ENCODE data around the gene RMI2.

Gene RMI2

GRCh38 chr16:11309895-11310633, 35.2 kb upstream of the RMI2 start:
- TF ChIP-seq CTCF (IDR thresholded peaks at IDR 0.05; ENCODE audit: unreplicated experiment in 3 of 3), result no peak
- Mint-ChIP-seq H3K4me3 (no peak overlapping the region), H3K27ac (peak overlapping the region in 2 of 3 experiments; percentile 21 to 90), H3K36me3 (ENCODE audit: low read depth) (no peaks in the 10 kb centered on the region), H3K9me3 (no peaks in the 10 kb centered on the region), H3K27me3 (ENCODE audit: low read depth) (peaks cover 4% of the 10 kb centered on the region), H3K4me1 (peaks cover 19% of the 10 kb centered on the region)

GRCh38 chr16:11310634-11310977, 34.7 kb upstream of the RMI2 start:
- Mint-ChIP-seq H3K9me3 (no peaks in the 10 kb centered on the region), H3K4me1 (peaks cover 19% of the 10 kb centered on the region), H3K27ac (no peak overlapping the region), H3K4me3 (no peak overlapping the region), H3K36me3 (ENCODE audit: low read depth) (no peaks in the 10 kb centered on the region), H3K27me3 (ENCODE audit: low read depth) (peaks cover 4% of the 10 kb centered on the region)
- no peak for TF ChIP-seq CTCF (IDR thresholded peaks at IDR 0.05; ENCODE audit: unreplicated experiment in 3 of 3)

GRCh38 chr16:11310997-11311561, 34.2 kb upstream of the RMI2 start:
- no peaks in the 10 kb centered on the region for H3K36me3 Mint-ChIP-seq (ENCODE audit: low read depth)
- no peak overlapping the region for H3K27ac Mint-ChIP-seq
- H3K27me3 Mint-ChIP-seq (ENCODE audit: low read depth), result peaks cover 5% of the 10 kb centered on the region
- no peak for TF ChIP-seq CTCF (IDR thresholded peaks at IDR 0.05; ENCODE audit: unreplicated experiment in 3 of 3)
- no peaks in the 10 kb centered on the region for H3K9me3 Mint-ChIP-seq
- peaks cover 22% of the 10 kb centered on the region for H3K4me1 Mint-ChIP-seq
- no peak overlapping the region for H3K4me3 Mint-ChIP-seq

- TF ChIP-seq CTCF (IDR thresholded peaks at IDR 0.05; ENCODE audit: unreplicated experiment in 3 of 3), result no peak
- H3K27ac Mint-ChIP-seq, result peak overlapping the region; percentile 74 to 88 (median 85)
- H3K27me3 Mint-ChIP-seq (ENCODE audit: low read depth), result peaks cover 7% of the 10 kb centered on the region
- H3K9me3 Mint-ChIP-seq, result no peaks in the 10 kb centered on the region
- peaks cover 24% of the 10 kb centered on the region for H3K4me1 Mint-ChIP-seq
- H3K36me3 Mint-ChIP-seq (ENCODE audit: low read depth), result no peaks in the 10 kb centered on the region
- H3K4me3 Mint-ChIP-seq, result peak overlapping the region in 1 of 3 experiments; percentile 36
These were observed 32.4 kb upstream of the RMI2 start for GRCh38 chr16:11312718-11313492.

- TF ChIP-seq CTCF (IDR thresholded peaks at IDR 0.05; ENCODE audit: unreplicated experiment in 3 of 3), result no peak
- no peaks in the 10 kb centered on the region for H3K9me3 Mint-ChIP-seq
- H3K4me1 Mint-ChIP-seq, result peaks cover 27% of the 10 kb centered on the region
- peaks cover 4% of the 10 kb centered on the region for H3K27me3 Mint-ChIP-seq (ENCODE audit: low read depth)
- no peak overlapping the region for H3K4me3 Mint-ChIP-seq
- no peaks in the 10 kb centered on the region for H3K36me3 Mint-ChIP-seq (ENCODE audit: low read depth)
- H3K27ac Mint-ChIP-seq, result peak overlapping the region; percentile 74 to 88 (median 85)
These were observed 31.6 kb upstream of the RMI2 start for GRCh38 chr16:11313493-11314308.

Measured in nephron (organoid).